GM18502 (cell line): ENCODE results near the gene ARHGEF19.
A peak's percentile ranks its signal among the peaks of the same experiment; 100 is the strongest.
"Not testable (repeated sequence)": the region's sequence is repeated elsewhere in the genome, so short reads cannot be mapped to it uniquely, and the experiment has no call there.

Experiments
- ATAC-seq: cut with Tn5 transposase; IDR thresholded peaks from one replicate; pipeline ENCODE4 v1.9.1; 2021; ENCODE audit warnings: mild to moderate bottlenecking; ENCODE audit not compliant: unreplicated experiment, poor library complexity

The ARHGEF19 gene

DNA sequence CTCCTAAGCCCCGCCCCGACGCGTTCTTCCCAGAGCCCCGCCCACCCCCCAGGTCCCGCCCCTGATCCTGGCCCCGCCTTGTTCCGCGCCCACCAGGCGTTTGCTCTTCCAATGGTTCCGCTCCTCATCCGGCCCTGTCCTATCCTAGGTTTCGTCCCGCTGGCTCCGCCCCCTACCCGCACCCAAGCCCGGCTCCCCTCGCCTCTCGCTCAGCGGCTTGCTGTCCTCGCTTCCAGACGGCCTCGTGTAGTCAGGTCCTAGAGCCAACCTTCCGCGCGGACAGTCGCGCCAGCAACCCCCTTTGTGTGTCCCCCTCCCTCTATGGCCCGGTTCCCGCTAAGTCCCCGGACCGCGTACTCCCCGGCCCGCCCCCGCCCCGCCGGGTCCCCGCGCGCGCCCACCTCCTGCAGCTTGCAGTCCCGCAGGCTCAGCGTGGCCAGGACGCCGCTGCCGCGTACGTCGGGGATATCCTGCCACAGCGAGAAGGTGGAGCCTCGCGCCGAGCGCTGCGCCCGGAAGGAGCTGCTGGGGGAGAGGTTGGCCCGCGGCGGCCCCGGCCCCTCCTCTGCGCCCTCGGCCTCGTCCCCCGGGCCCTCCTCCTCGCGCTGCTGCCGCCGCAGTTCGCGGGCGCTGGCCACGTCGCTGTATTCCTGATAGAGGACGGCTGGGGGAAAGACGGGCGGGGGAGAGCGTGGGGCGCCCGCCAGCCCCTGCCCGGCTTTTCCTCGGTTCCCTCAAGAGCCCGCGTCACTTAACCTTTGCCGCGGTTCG is 5.7 kb downstream of the ARHGEF19 start:
- ATAC-seq, result peak; percentile 80

GRCh38 chr1:16205891-16206546 is 6.4 kb downstream of the ARHGEF19 start:
- peak; percentile 7 for ATAC-seq

DNA sequence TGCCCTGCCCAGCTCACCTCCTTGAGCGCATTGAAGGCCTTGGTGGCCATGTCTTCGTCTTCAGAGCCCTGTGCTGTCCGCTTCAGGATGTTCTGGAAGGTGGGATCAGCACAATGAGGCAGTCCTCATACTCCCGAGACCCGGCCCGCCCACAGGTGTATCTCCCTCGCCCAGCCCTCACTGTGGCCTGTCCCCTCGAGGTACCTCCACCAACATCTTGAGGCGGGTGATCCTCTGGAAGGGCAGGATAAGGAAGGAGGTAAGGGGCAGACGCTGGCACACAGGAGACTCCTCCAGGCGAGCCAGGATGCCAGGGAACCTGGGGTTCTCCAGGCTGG is 7.1 kb downstream of the ARHGEF19 start:
- no peak for ATAC-seq

- ATAC-seq, result no peak
Observed at GRCh38 chr1:16204634-16205333, 7.7 kb downstream of the ARHGEF19 start.

- ATAC-seq, result no peak
Observed at GRCh38 chr1:16204216-16204615, 8.2 kb downstream of the ARHGEF19 start.

- ATAC-seq, result no peak
Observed at GRCh38 chr1:16203550-16203949, 8.9 kb downstream of the ARHGEF19 start.

DNA sequence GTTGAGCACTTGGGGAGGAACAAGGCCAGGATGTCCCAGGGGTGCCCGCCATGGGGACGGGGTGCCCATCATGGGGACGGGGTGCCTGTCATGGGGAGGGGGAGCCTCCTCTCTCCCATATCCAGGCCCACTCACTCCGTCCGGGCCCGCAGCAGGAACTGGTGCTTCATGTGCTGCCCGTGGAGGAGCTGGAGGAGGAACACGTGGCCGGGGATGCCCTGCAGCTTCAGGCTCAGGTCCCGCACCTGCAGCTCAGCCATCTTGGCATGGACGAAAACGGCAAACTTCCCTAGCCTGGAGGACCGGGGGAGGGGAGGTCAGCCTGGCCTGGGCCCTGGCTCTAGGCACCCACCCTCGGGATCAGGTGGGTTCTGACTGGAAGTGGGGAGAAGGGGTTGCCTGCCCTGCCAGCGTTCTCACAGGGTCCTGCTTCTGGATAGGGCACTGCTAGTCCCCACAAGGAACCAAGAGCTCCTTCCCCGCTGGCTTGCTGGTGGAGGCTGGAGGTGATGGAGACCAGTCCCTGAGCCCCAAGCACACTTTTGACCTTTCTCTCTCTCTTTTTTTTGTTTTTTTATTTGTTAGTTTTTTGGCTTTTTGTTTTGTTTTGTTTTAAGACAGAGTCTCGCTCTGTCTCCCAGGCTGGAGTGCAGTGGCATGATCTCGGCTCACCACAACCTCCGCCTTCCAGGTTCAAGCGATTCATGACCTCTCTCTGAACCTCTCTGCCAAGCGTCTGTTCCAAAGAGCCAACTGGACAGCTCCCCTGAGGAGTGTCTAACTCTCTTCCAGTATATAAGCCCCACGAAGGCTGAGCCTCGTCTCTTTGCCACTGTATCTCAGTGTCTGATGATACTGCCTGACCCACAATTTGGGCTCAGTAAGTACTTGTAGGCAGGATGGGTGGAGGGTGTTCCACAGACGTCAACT is 9.9 kb downstream of the ARHGEF19 start:
- ATAC-seq, result no peak

DNA sequence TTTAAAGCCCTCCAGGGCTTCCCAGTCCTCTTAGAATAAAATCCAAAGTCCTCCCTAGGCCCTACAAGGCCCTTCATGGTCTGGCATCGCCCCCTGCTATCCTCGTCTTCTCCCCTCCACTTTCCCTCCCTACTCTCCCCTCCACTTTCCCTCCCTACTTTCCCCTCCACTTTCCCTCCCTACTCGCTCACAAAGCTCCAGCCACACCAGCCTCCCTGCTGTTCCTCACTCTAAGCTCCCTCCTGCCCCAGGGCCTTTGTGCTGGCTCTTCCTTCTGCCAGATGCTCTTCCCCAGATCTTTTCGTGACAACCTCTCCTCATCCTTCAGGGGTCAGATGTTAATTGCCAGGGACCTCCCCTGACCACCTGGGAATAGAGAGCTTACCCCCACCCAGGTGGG is 12.8 kb downstream of the ARHGEF19 start:
- no peak for ATAC-seq

GRCh38 chr1:16199157-16199501 is 13.3 kb downstream of the ARHGEF19 start:
- ATAC-seq, result no peak

DNA sequence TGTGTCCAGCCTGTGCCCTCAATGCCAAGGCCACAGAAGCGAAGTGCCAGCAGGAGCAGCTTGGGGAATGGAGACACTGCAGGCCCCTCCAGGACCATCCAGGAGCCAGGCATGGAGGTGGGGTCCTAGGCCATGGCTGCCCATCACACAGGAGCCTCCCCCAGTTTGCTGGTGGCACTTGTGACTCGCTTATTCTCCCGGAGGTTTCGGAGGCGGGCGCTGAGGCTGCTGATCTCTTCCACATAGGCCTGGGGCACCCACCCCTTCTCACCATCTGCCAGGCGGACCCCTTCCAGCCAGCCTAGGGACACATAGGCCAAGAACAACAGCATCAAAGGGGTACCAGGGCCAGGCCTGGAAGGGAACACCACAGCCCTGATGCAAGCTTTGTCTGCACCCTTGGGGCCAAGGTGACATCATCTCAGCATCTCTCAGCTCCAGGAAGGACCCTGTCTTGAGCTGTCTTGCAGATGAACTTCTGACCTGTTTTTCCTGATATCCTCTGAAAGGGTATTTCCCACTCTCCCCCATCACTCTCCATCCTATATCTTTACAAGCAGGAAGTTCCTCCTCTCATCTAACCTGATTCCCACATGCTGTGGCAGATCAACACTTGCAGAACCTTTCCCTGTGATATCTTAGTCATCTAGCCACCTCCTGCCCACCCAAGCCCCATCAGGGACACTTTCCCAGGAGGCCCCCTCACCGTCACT is 13.9 kb downstream of the ARHGEF19 start:
- no peak for ATAC-seq

- no peak for ATAC-seq
Observed at GRCh38 chr1:16196874-16197273, 15.6 kb downstream of the ARHGEF19 start.

DNA sequence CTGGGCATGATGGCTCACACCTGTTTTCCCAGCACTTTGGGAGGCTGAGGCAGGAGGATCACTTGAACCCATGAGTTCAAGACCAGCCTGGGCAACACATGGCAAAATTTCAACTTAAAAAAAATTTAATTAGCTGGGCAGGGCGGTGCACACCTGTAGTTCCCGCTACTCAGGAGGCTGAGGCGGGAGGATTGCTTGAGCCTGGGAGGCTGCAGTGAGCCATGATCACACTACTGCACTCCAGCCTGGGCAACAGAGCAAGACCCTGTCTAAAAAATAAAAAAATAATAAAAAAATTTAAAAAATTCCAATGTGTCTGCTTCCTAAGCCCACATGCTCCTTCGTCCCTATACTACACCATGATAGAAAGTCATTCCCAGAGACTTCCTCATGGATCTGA is 16.3 kb downstream of the ARHGEF19 start:
- ATAC-seq, result not testable (repeated sequence)

GRCh38 chr1:16195518-16195905 is 16.9 kb downstream of the ARHGEF19 start:
- no peak for ATAC-seq

- no peak for ATAC-seq
Observed at GRCh38 chr1:16191916-16192546, 20.4 kb downstream of the ARHGEF19 start.

DNA sequence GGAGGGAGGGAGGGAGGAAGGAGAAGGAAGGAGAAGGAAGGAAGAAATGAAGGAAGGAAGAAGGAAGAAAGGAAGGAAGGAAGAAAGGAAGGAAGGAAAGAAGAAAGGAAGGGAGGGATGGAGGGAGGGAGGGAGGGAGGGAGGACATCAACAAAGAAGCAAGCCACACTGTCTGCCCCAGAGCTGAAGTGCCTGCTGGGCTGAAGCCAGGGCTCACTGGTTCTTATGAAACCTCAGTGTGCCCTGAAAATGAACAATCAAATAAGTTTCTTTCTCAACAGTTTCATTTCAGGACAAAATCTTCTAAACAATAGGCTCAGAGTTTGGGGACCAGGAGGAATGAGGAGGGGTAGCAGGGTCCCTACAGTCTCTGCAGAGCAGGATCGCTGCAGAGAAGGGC is 21.1 kb downstream of the ARHGEF19 start:
- no peak for ATAC-seq

DNA sequence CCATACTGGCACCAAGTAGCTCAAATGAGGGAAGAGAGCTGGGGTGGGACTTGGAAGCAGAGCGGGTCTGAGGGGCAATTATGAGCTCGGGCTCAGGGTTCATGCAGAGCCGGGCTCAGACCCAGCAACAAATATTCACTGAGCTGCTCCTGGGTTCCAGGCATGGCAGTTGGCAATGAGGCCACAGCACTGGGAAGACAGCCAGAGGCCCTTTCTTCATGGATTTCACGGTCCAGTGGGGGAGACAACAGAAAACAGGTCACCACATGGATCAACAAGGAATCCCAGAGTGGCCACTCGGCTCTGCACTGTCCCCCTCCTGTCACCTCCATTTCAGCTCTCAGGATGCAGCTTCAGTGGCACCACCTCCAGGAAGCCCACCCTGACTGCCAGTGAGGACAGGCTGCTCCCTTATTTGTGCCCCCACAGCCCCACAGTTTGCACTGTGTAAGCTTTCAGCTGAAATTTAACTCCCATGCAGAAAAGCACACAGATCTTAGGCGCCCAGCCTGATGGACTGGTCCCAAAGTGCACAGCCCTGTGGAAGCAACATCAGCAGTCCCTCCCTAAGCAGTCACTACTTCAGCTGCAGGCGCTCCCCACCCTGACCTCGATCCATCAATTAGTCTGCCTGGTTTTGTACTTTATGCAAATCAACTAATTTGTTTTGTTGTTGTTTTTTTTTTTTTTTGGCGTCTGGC is 22.4 kb downstream of the ARHGEF19 start:
- ATAC-seq, result no peak

- ATAC-seq, result no peak
Observed at GRCh38 chr1:16189003-16189402, 23.4 kb downstream of the ARHGEF19 start.

DNA sequence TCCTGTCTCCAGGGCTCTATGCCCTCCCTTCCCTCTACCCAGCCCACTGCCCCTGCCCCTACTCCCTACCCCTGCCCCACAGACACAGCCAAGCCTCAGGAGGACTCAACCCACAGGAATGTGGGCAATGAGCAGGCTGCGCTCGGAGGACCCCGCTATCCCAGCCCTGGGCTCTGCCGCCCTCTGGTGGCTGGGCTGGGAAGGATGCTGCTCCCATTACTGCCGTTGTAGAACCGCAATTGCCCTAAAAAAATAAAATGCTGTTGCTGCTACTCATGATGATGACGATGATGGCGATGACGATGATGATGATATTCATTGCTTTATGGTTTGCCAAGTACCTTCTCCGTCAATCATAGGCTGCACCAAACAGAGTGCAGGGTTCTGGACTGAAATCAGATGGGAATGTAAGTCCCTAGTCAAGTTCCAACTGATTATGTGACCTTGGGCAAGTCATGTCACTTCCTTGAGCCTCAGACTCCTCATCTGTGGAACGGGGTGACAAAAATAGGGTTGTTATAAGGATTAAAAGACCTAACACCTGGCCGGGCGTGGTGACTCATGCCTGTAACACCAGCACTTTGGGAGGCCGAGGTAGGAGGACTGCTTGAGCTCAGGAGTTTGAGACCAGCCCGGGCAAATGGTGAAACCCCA is 24.6 kb downstream of the ARHGEF19 start:
- no peak for ATAC-seq
